NT2/D1 (cell line): Measurements from ENCODE around the gene SLC1A1.

Experiments used
- YY1 ChIP-seq: IDR thresholded peaks from 2 replicates; pipeline ENCODE4 v1.6.1; 2011; ENCODE audit not compliant: insufficient read length, insufficient read depth
- ZNF274 ChIP-seq: IDR thresholded peaks from 2 replicates; pipeline ENCODE4 v1.6.1; 2011; ENCODE audit warnings: mild to moderate bottlenecking, low read depth, low read length

GRCh38 chr9:4514252-4515128 lies 24.2 kb downstream of the SLC1A1 start:
- TF ChIP-seq YY1 (no peak), ZNF274 (no peak)
